Bone marrow (tissue), 2 donors: ENCODE measurements around the gene TTLL11.
"Not testable (repeated sequence)": the region's sequence is repeated elsewhere in the genome, so short reads cannot be mapped to it uniquely, and the experiment has no call there.

Experiments
- DNase-seq, 2 donors: peaks; one replicate each; lab custom pipeline; 2025; lab: John Stamatoyannopoulos, UW

TTLL11 gene

GRCh38 chr9:122004589-122004988 lies 88.5 kb downstream of the TTLL11 start:
- no peak for DNase-seq

GRCh38 chr9:122001491-122002201 lies 91.5 kb downstream of the TTLL11 start:
- DNase-seq = no peak

- not testable (repeated sequence) for DNase-seq
Observed at GRCh38 chr9:122000526-122000925, 92.6 kb downstream of the TTLL11 start.

- no peak for DNase-seq
Observed at GRCh38 chr9:121999556-121999955, 93.6 kb downstream of the TTLL11 start.

- no peak for DNase-seq
Observed at GRCh38 chr9:121998513-121999049, 94.5 kb downstream of the TTLL11 start.

- no peak for DNase-seq
Observed at GRCh38 chr9:121997791-121998190, 95.3 kb downstream of the TTLL11 start.

GRCh38 chr9:121996783-121997182 lies 96.3 kb downstream of the TTLL11 start:
- no peak for DNase-seq

GRCh38 chr9:121995997-121996396 lies 97.1 kb downstream of the TTLL11 start:
- no peak for DNase-seq

- peak in 1 of 2 donors; percentile 58 for DNase-seq
Observed at GRCh38 chr9:121992571-121993212, 100.4 kb downstream of the TTLL11 start.

- DNase-seq = no peak
Observed at GRCh38 chr9:121991307-121991661, 101.8 kb downstream of the TTLL11 start.

- DNase-seq = no peak
Observed at GRCh38 chr9:121990600-121991306, 102.4 kb downstream of the TTLL11 start.

- no peak for DNase-seq
Observed at GRCh38 chr9:121989010-121989409, 104.1 kb downstream of the TTLL11 start.

GRCh38 chr9:121987314-121987713 lies 105.8 kb downstream of the TTLL11 start:
- DNase-seq = no peak

GRCh38 chr9:121985792-121986494 lies 107.2 kb downstream of the TTLL11 start:
- no peak for DNase-seq

- no peak for DNase-seq
Observed at GRCh38 chr9:121984726-121985402, 108.2 kb downstream of the TTLL11 start.

GRCh38 chr9:121983736-121984135 lies 109.4 kb downstream of the TTLL11 start:
- no peak for DNase-seq

- DNase-seq = no peak
Observed at GRCh38 chr9:121981118-121981883, 111.8 kb downstream of the TTLL11 start.

GRCh38 chr9:121980665-121981064 lies 112.4 kb downstream of the TTLL11 start:
- DNase-seq = not testable (repeated sequence)

- no peak for DNase-seq
Observed at GRCh38 chr9:121979736-121980135, 113.4 kb downstream of the TTLL11 start.

- DNase-seq = no peak
Observed at GRCh38 chr9:121976751-121977150, 116.4 kb downstream of the TTLL11 start.

GRCh38 chr9:121975801-121976277 lies 117.3 kb downstream of the TTLL11 start:
- no peak for DNase-seq
